Hepatocyte (in vitro differentiated cells): ENCODE results near the gene STEAP2.

Experiments
- EZH2 ChIP-seq: fragments of 200-600 bp; sonication (generic); IDR thresholded peaks from 2 replicates; pipeline ENCODE4 v1.6.1; 2016; ENCODE audit warnings: antibody characterized with exemption, mild to moderate bottlenecking, borderline replicate concordance
- TF ChIP-seq, protein P1 (sequence below): fragments of 200-600 bp; sonication (generic); IDR thresholded peaks from 2 replicates; pipeline ENCODE4 v1.5.1; 2016; ENCODE audit warnings: antibody characterized with exemption, mild to moderate bottlenecking; ENCODE audit not compliant: poor library complexity

GRCh38 chr7:90227259-90227658 is 15.7 kb downstream of the STEAP2 start:
- TF ChIP-seq, protein P1, sequence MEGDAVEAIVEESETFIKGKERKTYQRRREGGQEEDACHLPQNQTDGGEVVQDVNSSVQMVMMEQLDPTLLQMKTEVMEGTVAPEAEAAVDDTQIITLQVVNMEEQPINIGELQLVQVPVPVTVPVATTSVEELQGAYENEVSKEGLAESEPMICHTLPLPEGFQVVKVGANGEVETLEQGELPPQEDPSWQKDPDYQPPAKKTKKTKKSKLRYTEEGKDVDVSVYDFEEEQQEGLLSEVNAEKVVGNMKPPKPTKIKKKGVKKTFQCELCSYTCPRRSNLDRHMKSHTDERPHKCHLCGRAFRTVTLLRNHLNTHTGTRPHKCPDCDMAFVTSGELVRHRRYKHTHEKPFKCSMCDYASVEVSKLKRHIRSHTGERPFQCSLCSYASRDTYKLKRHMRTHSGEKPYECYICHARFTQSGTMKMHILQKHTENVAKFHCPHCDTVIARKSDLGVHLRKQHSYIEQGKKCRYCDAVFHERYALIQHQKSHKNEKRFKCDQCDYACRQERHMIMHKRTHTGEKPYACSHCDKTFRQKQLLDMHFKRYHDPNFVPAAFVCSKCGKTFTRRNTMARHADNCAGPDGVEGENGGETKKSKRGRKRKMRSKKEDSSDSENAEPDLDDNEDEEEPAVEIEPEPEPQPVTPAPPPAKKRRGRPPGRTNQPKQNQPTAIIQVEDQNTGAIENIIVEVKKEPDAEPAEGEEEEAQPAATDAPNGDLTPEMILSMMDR = no peak
- no peak for TF ChIP-seq EZH2
